ENCODE measurements around the gene EMILIN1. TPM values are rescaled to one million over a fixed set of nuclear protein-coding genes. Genes with fewer than 3 reads are reported as not detected.

Gene EMILIN1
- total RNA-seq, 2 donors from 2014 or later: 8.4 to 41.6 TPM

GRCh38 chr2:27051902-27052645 is 26.3 kb upstream of the EMILIN1 start:
- ATAC-seq: no peak
- peak; percentile 41 to 63 for DNase-seq

GRCh38 chr2:27053321-27053720 is 25.1 kb upstream of the EMILIN1 start:
- DNase-seq (no peak), ATAC-seq (no peak)
- intact Hi-C loops (cut with DNase I, micrococcal nuclease): no loop called here

More at GRCh38 chr2:27051902-27052645, 26.3 kb upstream of the EMILIN1 start:
- intact Hi-C loops (cut with DNase I, micrococcal nuclease): no loop called here

GRCh38 chr2:27053776-27054175 is 24.6 kb upstream of the EMILIN1 start:
- intact Hi-C loops (cut with DNase I, micrococcal nuclease): no loop called here
- no peak for ATAC-seq
- no peak for DNase-seq

- no peak for DNase-seq
- ATAC-seq: no peak
- intact Hi-C loops (cut with DNase I, micrococcal nuclease): no loop called here
Measured at GRCh38 chr2:27054721-27055120, 23.7 kb upstream of the EMILIN1 start.

GRCh38 chr2:27057184-27057583 is 21.2 kb upstream of the EMILIN1 start:
- ATAC-seq (no peak), DNase-seq (no peak)
- intact Hi-C loops (cut with DNase I, micrococcal nuclease): no loop called here

- no peak for ATAC-seq
- intact Hi-C loops (cut with DNase I, micrococcal nuclease): no loop called here
- DNase-seq: no peak
Measured at GRCh38 chr2:27058210-27058609, 20.2 kb upstream of the EMILIN1 start.

GRCh38 chr2:27059141-27059820 is 19.1 kb upstream of the EMILIN1 start:
- DNase-seq (no peak), ATAC-seq (no peak)
- intact Hi-C loops (cut with DNase I, micrococcal nuclease): no loop called here

GRCh38 chr2:27060323-27060722 is 18.1 kb upstream of the EMILIN1 start:
- ATAC-seq (no peak), DNase-seq (no peak)
- intact Hi-C loops (cut with DNase I, micrococcal nuclease): no loop called here

GRCh38 chr2:27065128-27065527 is 13.3 kb upstream of the EMILIN1 start:
- intact Hi-C loops (cut with DNase I, micrococcal nuclease): no loop called here
- peak; percentile 55 for ATAC-seq
- DNase-seq: no peak

- intact Hi-C loops (cut with DNase I, micrococcal nuclease): no loop called here
- DNase-seq (no peak), ATAC-seq (no peak)
Measured at GRCh38 chr2:27067385-27067784, 11.0 kb upstream of the EMILIN1 start.

- no peak for ATAC-seq
- DNase-seq: no peak
- intact Hi-C loops (cut with DNase I, micrococcal nuclease): no loop called here
Measured at GRCh38 chr2:27069436-27069835, 9.0 kb upstream of the EMILIN1 start.

- intact Hi-C loops (cut with DNase I, micrococcal nuclease): no loop called here
- ATAC-seq (no peak), DNase-seq (no peak)
Measured at GRCh38 chr2:27069961-27070618, 8.3 kb upstream of the EMILIN1 start.

GRCh38 chr2:27070653-27071276 is 7.7 kb upstream of the EMILIN1 start:
- no peak for DNase-seq
- ATAC-seq: no peak
- intact Hi-C loops (cut with DNase I, micrococcal nuclease): no loop called here

GRCh38 chr2:27071277-27071989 is 7.0 kb upstream of the EMILIN1 start, which contains the start of gene OST4:
Gene OST4 (minus strand): TSS chr2:27071654.
- peak; percentile 95 for ATAC-seq
- intact Hi-C loops (cut with DNase I, micrococcal nuclease): no loop called here
- DNase-seq: peak; percentile 93 to 95

GRCh38 chr2:27071990-27072830 is 6.2 kb upstream of the EMILIN1 start:
- DNase-seq: peak; percentile 66 to 86
- intact Hi-C loops (cut with DNase I, micrococcal nuclease): no loop called here
- ATAC-seq: no peak

GRCh38 chr2:27072920-27073319 is 5.5 kb upstream of the EMILIN1 start:
- DNase-seq (no peak), ATAC-seq (no peak)
- intact Hi-C loops (cut with DNase I, micrococcal nuclease): no loop called here

- DNase-seq: no peak
- intact Hi-C loops (cut with DNase I, micrococcal nuclease): no loop called here
- ATAC-seq: no peak
Measured at GRCh38 chr2:27073782-27074181, 4.6 kb upstream of the EMILIN1 start.
